ENCODE measurements around the gene ZDHHC14. TPM values are rescaled to one million over a fixed set of nuclear protein-coding genes. Genes with fewer than 3 reads are reported as not detected.

ZDHHC14 gene
- total RNA-seq, 4 donors from 2014 or later: 9.1 to 20.6 (median 12.5) TPM

- Histone ChIP-seq H3K4me3 (no peak overlapping the region), H3K36me3 (peaks cover 0 to 6% (median 0%) of the 10 kb centered on the region in 3 donors), H3K27ac (no peak overlapping the region), H3K9me3 (no peaks in the 10 kb centered on the region), H3K27me3 (no peaks in the 10 kb centered on the region), H3K4me1 (no peaks in the 10 kb centered on the region)
- TF ChIP-seq POLR2A (IDR thresholded peaks at IDR 0.05) (no peak), CTCF (IDR thresholded peaks at IDR 0.05) (no peak)
- no peak for DNase-seq
Observed at GRCh38 chr6:157675831-157676230, 294.8 kb downstream of the ZDHHC14 start.

GRCh38 chr6:157676241-157676640 lies 295.3 kb downstream of the ZDHHC14 start:
- no peak for DNase-seq

GRCh38 chr6:157677235-157677634 lies 296.2 kb downstream of the ZDHHC14 start:
- H3K4me1 ChIP-seq: no peaks in the 10 kb centered on the region
- H3K4me3 ChIP-seq: no peak overlapping the region
- no peaks in the 10 kb centered on the region for H3K9me3 ChIP-seq
- DNase-seq: no peak
- no peak overlapping the region for H3K27ac ChIP-seq
- peaks cover 0 to 6% (median 0%) of the 10 kb centered on the region in 3 donors for H3K36me3 ChIP-seq
- H3K27me3 ChIP-seq: no peaks in the 10 kb centered on the region
- TF ChIP-seq CTCF (IDR thresholded peaks at IDR 0.05) (no peak), POLR2A (IDR thresholded peaks at IDR 0.05) (no peak)

More at GRCh38 chr6:157676241-157676640, 295.3 kb downstream of the ZDHHC14 start:
- TF ChIP-seq POLR2A (IDR thresholded peaks at IDR 0.05): no peak
- TF ChIP-seq CTCF (IDR thresholded peaks at IDR 0.05): no peak
- Histone ChIP-seq H3K36me3 (peaks cover 0 to 6% (median 0%) of the 10 kb centered on the region in 3 donors), H3K4me3 (no peak overlapping the region), H3K27ac (no peak overlapping the region), H3K27me3 (no peaks in the 10 kb centered on the region), H3K4me1 (no peaks in the 10 kb centered on the region), H3K9me3 (no peaks in the 10 kb centered on the region)

GRCh38 chr6:157679605-157680580 lies 298.9 kb downstream of the ZDHHC14 start:
- no peak for DNase-seq
- no peaks in the 10 kb centered on the region for H3K4me1 ChIP-seq
- no peak overlapping the region for H3K4me3 ChIP-seq
- H3K27ac ChIP-seq: no peak overlapping the region
- no peaks in the 10 kb centered on the region for H3K27me3 ChIP-seq
- TF ChIP-seq POLR2A (IDR thresholded peaks at IDR 0.05) (no peak), CTCF (IDR thresholded peaks at IDR 0.05) (no peak)
- H3K36me3 ChIP-seq: no peaks in the 10 kb centered on the region
- H3K9me3 ChIP-seq: no peaks in the 10 kb centered on the region

GRCh38 chr6:157681041-157681650 lies 300.2 kb downstream of the ZDHHC14 start:
- Histone ChIP-seq H3K36me3 (no peaks in the 10 kb centered on the region), H3K27me3 (no peaks in the 10 kb centered on the region), H3K4me1 (no peaks in the 10 kb centered on the region), H3K27ac (no peak overlapping the region), H3K4me3 (no peak overlapping the region), H3K9me3 (no peaks in the 10 kb centered on the region)
- TF ChIP-seq CTCF (IDR thresholded peaks at IDR 0.05) (no peak), POLR2A (IDR thresholded peaks at IDR 0.05) (no peak)
- DNase-seq: no peak

All from Peyer's patch (tissue), 4 donors.